K562 (cell line): ENCODE results near the gene BLOC1S4. TPM values are rescaled to one million over a fixed set of nuclear protein-coding genes. Genes with fewer than 3 reads are reported as not detected.
A peak's percentile ranks its signal among the peaks of the same experiment; 100 is the strongest.

Source experiments
- CC2D1A ChIP-seq: fragments of 450-650 bp; IDR thresholded peaks from 2 replicates; pipeline ENCODE4 v1.6.1; 2017; ENCODE audit warnings: mild to moderate bottlenecking
- GATA2 ChIP-seq: sonication (generic); formaldehyde crosslinking; IDR thresholded peaks from 2 replicates; pipeline ENCODE4 v1.4.0; 2020; ENCODE audit warnings: mild to moderate bottlenecking, missing genetic modification reagents
- KAT2B ChIP-seq: IDR thresholded peaks from one replicate; pipeline ENCODE4 v1.6.1; 2012; ENCODE audit warnings: low read depth, mild to moderate bottlenecking, control low read depth, inconsistent platforms, low read length, moderate library complexity
- KDM5B ChIP-seq: fragments of 200-600 bp; sonication (generic); IDR thresholded peaks from 2 replicates; pipeline ENCODE4 v1.6.1; 2012; ENCODE audit warnings: low read depth, mild to moderate bottlenecking, moderate library complexity, low read length, control low read depth, inconsistent platforms; ENCODE audit not compliant: insufficient replicate concordance
- KLF10 ChIP-seq: fragments of 250-450 bp; sonication (Bioruptor Pico); IDR thresholded peaks from 2 replicates; pipeline ENCODE4 v1.6.1; 2021; ENCODE audit warnings: matching md5 sums
- NCOA1 ChIP-seq: fragments of 450-650 bp; IDR thresholded peaks from 2 replicates; pipeline ENCODE4 v1.6.1; 2016; ENCODE audit warnings: low read depth
- NCOR1 ChIP-seq: fragments of 450-650 bp; IDR thresholded peaks from 2 replicates; pipeline ENCODE4 v1.6.1; 2016; ENCODE audit warnings: mild to moderate bottlenecking, moderate library complexity
- PTTG1 ChIP-seq: fragments of 450-650 bp; IDR thresholded peaks from 2 replicates; pipeline ENCODE4 v1.6.1; 2016; ENCODE audit warnings: low read depth, mild to moderate bottlenecking, missing genetic modification characterization, missing compliant biosample characterization
- PURB ChIP-seq: sonication (generic); formaldehyde crosslinking; IDR thresholded peaks from 2 replicates; pipeline ENCODE4 v1.9.0; 2021; ENCODE audit warnings: low read depth, mild to moderate bottlenecking, missing genetic modification reagents
- RBFOX2 ChIP-seq: fragments of 200-400 bp; formaldehyde crosslinking; IDR thresholded peaks from 2 replicates; pipeline ENCODE4 v1.6.1; 2017; ENCODE audit warnings: low read depth, mild to moderate bottlenecking, low read length, moderate library complexity
- THRAP3 ChIP-seq: fragments of 450-650 bp; IDR thresholded peaks from 2 replicates; pipeline ENCODE4 v1.6.1; 2016; ENCODE audit warnings: mild to moderate bottlenecking, inconsistent platforms, borderline replicate concordance
- ZNF146 ChIP-seq: IDR thresholded peaks from one replicate; pipeline ENCODE4 v1.6.1; 2018; ENCODE audit warnings: missing compliant biosample characterization; ENCODE audit not compliant: unreplicated experiment
- ZNF184 ChIP-seq: sonication (generic); formaldehyde crosslinking; IDR thresholded peaks from 2 replicates; pipeline ENCODE4 v1.5.0; 2020; ENCODE audit warnings: missing genetic modification reagents
- ZNF41 ChIP-seq: fragments of 250-450 bp; sonication (Bioruptor Pico); conservative IDR thresholded peaks from 2 replicates; pipeline ENCODE4 v1.4.0; 2020; ENCODE audit warnings: mild to moderate bottlenecking
- polyA plus RNA-seq, 8 experiments: library from polyadenylated mRNA; depleted of rRNA in 4 of 8; stranded (reverse) in 5 of 8; unstranded in 3 of 8; fragments of >200 nt; fragmentation: Nextera tagmentation in 2 of 8; fragmentation: Illumina TruSeq in 1 of 8; extraction: Ambion mirVana in 2 of 8; extraction: Trizol in 1 of 8; gene quantifications; 2 replicates each; pipeline versions ENCODE4 v1.2.1 to v1.2.3, GENCODE V29; 2011 to 2014; ENCODE audit warnings: inconsistent platforms in 1 of 8, missing spikeins in 1 of 8
- total RNA-seq, 7 experiments: library from RNA; depleted of rRNA in 6 of 7; stranded (reverse); fragments of >200 nt in 6 of 7; fragmentation: Illumina TruSeq in 2 of 7; extraction: Trizol in 2 of 7; gene quantifications; 2 replicates each; pipeline versions ENCODE4 v1.2.1 to v1.2.3, GENCODE V29; 2011 to 2021; ENCODE audit warnings: low replicate concordance in 1 of 7
- TF ChIP-seq, protein P1 (sequence below), 3 experiments: fragments of 200-800 bp in 1 of 3; sonication (Bioruptor generic) in 1 of 3; sonication (generic) in 1 of 3; formaldehyde crosslinking in 1 of 3; IDR thresholded peaks; 2 replicates each; pipeline versions ENCODE4 v1.6.1 to v1.8.0; 2016 to 2022; ENCODE audit warnings: mild to moderate bottlenecking in 2 of 3, missing compliant biosample characterization in 2 of 3, missing genetic modification characterization in 2 of 3, missing genetic modification reagents in 1 of 3
- TF ChIP-seq, protein P2 (sequence below): sonication (generic); formaldehyde crosslinking; IDR thresholded peaks from 2 replicates; pipeline ENCODE4 v1.8.0; 2022; ENCODE audit warnings: missing genetic modification reagents, mild to moderate bottlenecking, moderate library complexity, borderline replicate concordance
- TF ChIP-seq, protein P3 (sequence below): fragments of 450-650 bp; IDR thresholded peaks from 2 replicates; pipeline ENCODE4 v1.6.1; 2016; ENCODE audit warnings: missing biosample characterization, missing genetic modification characterization
- TF ChIP-seq, protein P4 (sequence below): fragments of 250-450 bp; sonication (Bioruptor Pico); IDR thresholded peaks from 2 replicates; pipeline ENCODE4 v1.9.0; 2021; ENCODE audit warnings: mild to moderate bottlenecking
- TF ChIP-seq, protein P5 (sequence below), 2 experiments: fragments of 450-650 bp; IDR thresholded peaks; 2 replicates each; pipeline ENCODE4 v1.6.1; 2016
- TF ChIP-seq, protein P6 (sequence below): fragments of 450-650 bp; IDR thresholded peaks from 2 replicates; pipeline ENCODE4 v1.6.1; 2016

The BLOC1S4 gene
- total and polyA plus RNA-seq, 9 of the 15 experiments (the other 6 are each of a cell fraction or from before 2014, with no cell fraction given), result 3.1 to 31.6 (median 11.2) TPM

DNA sequence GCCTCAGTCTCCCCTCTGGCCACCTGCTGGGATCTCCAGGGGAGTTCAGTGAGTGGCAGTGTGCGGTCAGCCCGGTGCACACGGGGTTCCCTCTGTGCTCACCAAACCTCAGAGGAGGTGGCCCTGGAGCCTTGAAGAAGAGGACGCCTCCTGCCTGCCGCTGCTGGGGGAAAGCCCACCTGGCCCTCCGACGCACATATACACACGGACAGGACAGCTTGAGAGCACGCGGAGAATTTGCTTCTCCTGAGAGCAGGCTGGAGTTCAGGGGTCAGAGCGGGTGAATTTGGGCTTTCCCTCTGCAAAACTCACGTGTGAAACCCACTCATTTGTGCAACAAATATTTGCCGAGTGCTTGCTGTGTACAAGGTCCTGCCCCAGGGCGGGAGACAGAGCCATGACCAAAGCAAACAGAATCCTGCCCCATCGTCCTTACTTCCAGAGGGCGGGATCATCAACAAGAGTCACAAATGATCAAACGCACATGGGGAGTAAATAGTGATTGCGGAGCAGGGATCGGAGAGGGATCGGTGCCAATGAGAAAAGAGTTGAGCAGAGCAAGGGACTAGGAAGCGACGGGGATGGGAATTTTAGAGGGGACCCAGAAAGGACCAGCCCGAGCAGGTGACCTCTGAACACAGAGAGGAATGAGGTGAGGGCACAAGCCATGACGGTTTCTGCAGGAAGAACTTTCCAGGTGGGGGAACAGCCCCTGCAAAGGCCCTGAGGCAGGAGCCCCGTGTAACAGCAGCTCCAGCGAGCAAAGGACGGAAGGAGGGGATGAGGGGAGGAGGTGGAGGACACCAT lies 17.6 kb downstream of the BLOC1S4 start (continued):
- TF ChIP-seq, protein P1, sequence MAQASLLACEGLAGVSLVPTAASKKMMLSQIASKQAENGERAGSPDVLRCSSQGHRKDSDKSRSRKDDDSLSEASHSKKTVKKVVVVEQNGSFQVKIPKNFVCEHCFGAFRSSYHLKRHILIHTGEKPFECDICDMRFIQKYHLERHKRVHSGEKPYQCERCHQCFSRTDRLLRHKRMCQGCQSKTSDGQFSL (CRISPR knock-in tag; IDR thresholded peaks at IDR 0.05), result no peak
- TF ChIP-seq, protein P1 (tag; IDR thresholded peaks at IDR 0.05), result peak in 1 of 2 experiments; percentile 68; a peak in 2 of 4 replicates
- TF ChIP-seq ZNF41 (CRISPR knock-in tag), result no peak
- TF ChIP-seq KLF10 (CRISPR knock-in tag), result no peak
- TF ChIP-seq NCOA1, result no peak
- no peak for TF ChIP-seq ZNF184 (CRISPR knock-in tag)
- no peak for TF ChIP-seq PURB (CRISPR knock-in tag)
- no peak for TF ChIP-seq KAT2B
- TF ChIP-seq, protein P2, sequence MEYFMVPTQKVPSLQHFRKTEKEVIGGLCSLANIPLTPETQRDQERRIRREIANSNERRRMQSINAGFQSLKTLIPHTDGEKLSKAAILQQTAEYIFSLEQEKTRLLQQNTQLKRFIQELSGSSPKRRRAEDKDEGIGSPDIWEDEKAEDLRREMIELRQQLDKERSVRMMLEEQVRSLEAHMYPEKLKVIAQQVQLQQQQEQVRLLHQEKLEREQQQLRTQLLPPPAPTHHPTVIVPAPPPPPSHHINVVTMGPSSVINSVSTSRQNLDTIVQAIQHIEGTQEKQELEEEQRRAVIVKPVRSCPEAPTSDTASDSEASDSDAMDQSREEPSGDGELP (CRISPR knock-in tag), result no peak
- TF ChIP-seq KDM5B, result peak; percentile 27
- peak; percentile 64 for TF ChIP-seq RBFOX2
- TF ChIP-seq GATA2 (CRISPR knock-in tag), result no peak
- TF ChIP-seq PTTG1, result no peak
- TF ChIP-seq, protein P3, sequence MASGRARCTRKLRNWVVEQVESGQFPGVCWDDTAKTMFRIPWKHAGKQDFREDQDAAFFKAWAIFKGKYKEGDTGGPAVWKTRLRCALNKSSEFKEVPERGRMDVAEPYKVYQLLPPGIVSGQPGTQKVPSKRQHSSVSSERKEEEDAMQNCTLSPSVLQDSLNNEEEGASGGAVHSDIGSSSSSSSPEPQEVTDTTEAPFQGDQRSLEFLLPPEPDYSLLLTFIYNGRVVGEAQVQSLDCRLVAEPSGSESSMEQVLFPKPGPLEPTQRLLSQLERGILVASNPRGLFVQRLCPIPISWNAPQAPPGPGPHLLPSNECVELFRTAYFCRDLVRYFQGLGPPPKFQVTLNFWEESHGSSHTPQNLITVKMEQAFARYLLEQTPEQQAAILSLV, result no peak
- TF ChIP-seq ZNF146 (CRISPR knock-in tag), result no peak
- TF ChIP-seq, protein P4, sequence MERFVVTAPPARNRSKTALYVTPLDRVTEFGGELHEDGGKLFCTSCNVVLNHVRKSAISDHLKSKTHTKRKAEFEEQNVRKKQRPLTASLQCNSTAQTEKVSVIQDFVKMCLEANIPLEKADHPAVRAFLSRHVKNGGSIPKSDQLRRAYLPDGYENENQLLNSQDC (CRISPR knock-in tag), result no peak
- TF ChIP-seq, protein P5, sequence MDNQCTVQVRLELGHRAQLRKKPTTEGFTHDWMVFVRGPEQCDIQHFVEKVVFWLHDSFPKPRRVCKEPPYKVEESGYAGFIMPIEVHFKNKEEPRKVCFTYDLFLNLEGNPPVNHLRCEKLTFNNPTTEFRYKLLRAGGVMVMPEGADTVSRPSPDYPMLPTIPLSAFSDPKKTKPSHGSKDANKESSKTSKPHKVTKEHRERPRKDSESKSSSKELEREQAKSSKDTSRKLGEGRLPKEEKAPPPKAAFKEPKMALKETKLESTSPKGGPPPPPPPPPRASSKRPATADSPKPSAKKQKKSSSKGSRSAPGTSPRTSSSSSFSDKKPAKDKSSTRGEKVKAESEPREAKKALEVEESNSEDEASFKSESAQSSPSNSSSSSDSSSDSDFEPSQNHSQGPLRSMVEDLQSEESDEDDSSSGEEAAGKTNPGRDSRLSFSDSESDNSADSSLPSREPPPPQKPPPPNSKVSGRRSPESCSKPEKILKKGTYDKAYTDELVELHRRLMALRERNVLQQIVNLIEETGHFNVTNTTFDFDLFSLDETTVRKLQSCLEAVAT (IDR thresholded peaks at IDR 0.05), result peak in 1 of 2 experiments; percentile 84; a peak in 2 of 4 replicates
- TF ChIP-seq CC2D1A, result no peak
- peak; percentile 63; the same call in 1 of the 2 replicates for TF ChIP-seq THRAP3
- peak; percentile 10; the same call in 1 of the 2 replicates for TF ChIP-seq NCOR1
- TF ChIP-seq, protein P6, sequence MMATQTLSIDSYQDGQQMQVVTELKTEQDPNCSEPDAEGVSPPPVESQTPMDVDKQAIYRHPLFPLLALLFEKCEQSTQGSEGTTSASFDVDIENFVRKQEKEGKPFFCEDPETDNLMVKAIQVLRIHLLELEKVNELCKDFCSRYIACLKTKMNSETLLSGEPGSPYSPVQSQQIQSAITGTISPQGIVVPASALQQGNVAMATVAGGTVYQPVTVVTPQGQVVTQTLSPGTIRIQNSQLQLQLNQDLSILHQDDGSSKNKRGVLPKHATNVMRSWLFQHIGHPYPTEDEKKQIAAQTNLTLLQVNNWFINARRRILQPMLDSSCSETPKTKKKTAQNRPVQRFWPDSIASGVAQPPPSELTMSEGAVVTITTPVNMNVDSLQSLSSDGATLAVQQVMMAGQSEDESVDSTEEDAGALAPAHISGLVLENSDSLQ, result no peak
